ENCODE results near the gene UFSP2. TPM values are rescaled to one million over a fixed set of nuclear protein-coding genes. Genes with fewer than 3 reads are reported as not detected.
A peak's percentile ranks its signal among the peaks of the same experiment; 100 is the strongest.

The UFSP2 gene
- total and polyA plus RNA-seq, 7 donors = 15.0 to 56.0 (median 31.3) TPM

- no peak for TF ChIP-seq CTCF (IDR thresholded peaks at IDR 0.05)
- TF ChIP-seq POLR2AphosphoS5 (IDR thresholded peaks at IDR 0.05) = no peak
- TF ChIP-seq EP300 (IDR thresholded peaks at IDR 0.05) = no peak
- TF ChIP-seq POLR2A (IDR thresholded peaks at IDR 0.05) = no peak
- Histone ChIP-seq H3K36me3 (no peaks in the 10 kb centered on the region), H3K4me3 (no peak overlapping the region), H3K9me3 (no peaks in the 10 kb centered on the region), H3K4me1 (no peaks in the 10 kb centered on the region), H3K27me3 (no peaks in the 10 kb centered on the region), H3K27ac (no peak overlapping the region)
- intact Hi-C loops (cut with DNase I) = no loop called here
- no peak for DNase-seq
Measured at GRCh38 chr4:185435466-185435865, 9.7 kb upstream of the UFSP2 start.

- Histone ChIP-seq H3K9me3 (no peaks in the 10 kb centered on the region), H3K27ac (no peak overlapping the region), H3K4me3 (no peak overlapping the region), H3K36me3 (no peaks in the 10 kb centered on the region), H3K27me3 (no peaks in the 10 kb centered on the region), H3K4me1 (peaks cover 0 to 6% (median 4%) of the 10 kb centered on the region in 4 donors)
- TF ChIP-seq CTCF (IDR thresholded peaks at IDR 0.05) (no peak), POLR2A (IDR thresholded peaks at IDR 0.05) (no peak), POLR2AphosphoS5 (IDR thresholded peaks at IDR 0.05) (no peak), EP300 (IDR thresholded peaks at IDR 0.05) (no peak)
- WGBS, 2 donors = 54 to 55% methylated on average over 5 of the region's 5 CpGs
- intact Hi-C loops (cut with DNase I) = loop anchor here (5.0 kb wide), 3 partner anchors 43 to 608 kb away; partner anchors contain the start of gene CCDC110
- no peak for DNase-seq
Measured at GRCh38 chr4:185429660-185430059, 3.9 kb upstream of the UFSP2 start.

DNA sequence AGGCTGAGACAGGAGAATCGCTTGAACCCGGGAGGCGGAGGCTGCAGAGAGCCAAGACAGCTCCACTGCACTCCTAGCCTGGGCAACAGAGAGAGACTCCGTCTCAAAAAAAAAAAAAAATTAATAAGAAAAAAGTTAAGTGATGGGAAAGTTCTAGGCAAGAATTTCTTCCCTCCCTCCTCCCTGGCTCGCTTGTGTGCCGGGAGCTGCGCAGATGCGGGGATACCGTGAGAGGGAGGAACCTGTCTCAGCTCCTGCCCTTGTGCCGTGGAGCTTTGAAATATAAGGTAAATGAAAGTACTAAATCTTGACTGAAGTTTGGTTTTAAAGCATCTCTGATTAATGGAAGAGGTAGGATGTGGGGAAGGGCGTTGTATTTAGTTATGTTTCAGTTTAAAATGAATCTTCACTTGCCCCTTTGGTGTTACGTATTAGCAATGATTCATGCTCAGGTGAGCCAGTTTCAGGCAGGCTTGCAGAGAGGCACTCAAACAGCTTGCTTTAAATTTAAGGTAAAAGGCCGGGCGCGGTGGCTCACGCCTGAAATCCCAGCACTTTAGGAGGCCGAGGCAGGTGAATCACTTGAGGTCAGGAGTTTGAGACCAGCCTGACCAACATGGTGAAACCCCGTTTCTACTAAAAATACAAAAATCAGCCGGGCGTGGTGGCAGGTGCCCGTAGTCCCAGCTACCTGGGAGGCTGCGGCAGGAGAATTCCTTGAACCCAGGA lies 1.4 kb upstream of the UFSP2 start:
- peaks cover 0 to under 1% (median 0%) of the 10 kb centered on the region in 4 donors for H3K36me3 ChIP-seq
- no peak overlapping the region for H3K4me3 ChIP-seq
- 88 to 91% methylated on average over 22 of the region's 22 CpGs for WGBS, 2 donors
- DNase-seq = peak; percentile 59
- no peaks in the 10 kb centered on the region for H3K27me3 ChIP-seq
- H3K9me3 ChIP-seq = no peaks in the 10 kb centered on the region
- no peak overlapping the region for H3K27ac ChIP-seq
- TF ChIP-seq EP300 (IDR thresholded peaks at IDR 0.05) (no peak), POLR2A (IDR thresholded peaks at IDR 0.05) (no peak), CTCF (IDR thresholded peaks at IDR 0.05) (no peak), POLR2AphosphoS5 (IDR thresholded peaks at IDR 0.05) (no peak)
- peaks cover 0 to 30% (median 15%) of the 10 kb centered on the region in 4 donors for H3K4me1 ChIP-seq
- intact Hi-C loops (cut with DNase I) = loop anchor here (5.0 kb wide), 3 partner anchors 45 to 610 kb away; partner anchors contain the start of gene CCDC110

- Histone ChIP-seq H3K4me1 (peaks cover 0 to 41% (median 19%) of the 10 kb centered on the region in 4 donors), H3K27ac (peak overlapping the region; percentile 91 to 95 (median 92)), H3K36me3 (peaks cover 0 to 14% (median 0%) of the 10 kb centered on the region in 4 donors), H3K27me3 (no peaks in the 10 kb centered on the region), H3K9me3 (no peaks in the 10 kb centered on the region), H3K4me3 (peak overlapping the region; percentile 57 to 84 (median 73))
- intact Hi-C loops (cut with DNase I) = loop anchor here (1.0 to 5.0 kb wide), 4 partner anchors 29 to 612 kb away; partner anchors contain the start of genes ANKRD37 and CCDC110
- TF ChIP-seq POLR2AphosphoS5 (IDR thresholded peaks at IDR 0.05) (no peak), CTCF (IDR thresholded peaks at IDR 0.05) (no peak), EP300 (IDR thresholded peaks at IDR 0.05) (no peak), POLR2A (IDR thresholded peaks at IDR 0.05) (no peak)
- peak; percentile 60 for DNase-seq
- 15 to 17% methylated on average over 13 of the region's 13 CpGs for WGBS, 2 donors
Measured at GRCh38 chr4:185424905-185425646, 688 bp downstream of the UFSP2 start.

Data from sigmoid colon (tissue), 7 donors.